GM18519 (cell line): ENCODE measurements around the gene DTNB.

ENCODE experiments used
- ATAC-seq: cut with Tn5 transposase; IDR thresholded peaks from one replicate; pipeline ENCODE4 v1.9.1; 2021; ENCODE audit warnings: mild to moderate bottlenecking, moderate library complexity; ENCODE audit not compliant: unreplicated experiment, low FRiP score

DTNB gene

DNA sequence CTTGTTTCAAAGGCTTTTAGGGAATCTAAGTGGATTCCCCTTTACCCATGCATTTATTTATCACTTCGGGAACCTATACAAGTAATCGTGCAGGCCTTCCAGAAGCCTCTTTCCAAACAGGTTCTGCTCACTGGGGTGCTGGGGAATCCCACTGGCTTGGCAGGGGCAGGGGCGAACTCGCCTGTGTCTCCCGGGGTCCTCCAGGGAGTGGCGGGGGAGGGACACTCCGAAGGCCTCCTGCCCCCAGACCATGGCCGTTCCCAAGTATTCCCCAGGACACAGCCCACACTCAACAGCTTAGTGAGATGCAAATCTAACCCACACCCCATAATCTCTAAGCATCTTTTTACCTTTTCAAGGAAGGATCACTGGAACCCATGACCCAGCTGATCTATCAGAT lies 338.2 kb downstream of the DTNB start:
- ATAC-seq: no peak

DNA sequence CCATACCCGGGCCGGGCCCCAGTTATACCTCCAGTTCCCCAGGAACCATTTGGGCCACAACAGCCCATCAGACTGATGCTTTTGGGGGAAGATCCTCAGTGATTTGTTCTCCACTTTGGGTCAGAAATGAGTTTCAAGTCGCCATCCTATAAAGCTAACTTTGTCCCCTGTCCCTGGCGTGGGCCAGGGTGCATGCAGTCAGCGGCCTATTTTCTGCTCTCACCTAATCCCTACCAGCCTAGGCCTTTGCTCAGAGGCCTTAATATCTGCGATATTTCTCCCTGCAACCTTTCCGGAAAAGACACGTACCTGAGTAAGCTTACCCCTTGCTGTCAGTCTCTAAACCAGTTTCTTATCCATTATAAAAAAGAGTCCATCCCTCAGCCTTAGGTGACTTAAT lies 338.9 kb downstream of the DTNB start:
- ATAC-seq: no peak

DNA sequence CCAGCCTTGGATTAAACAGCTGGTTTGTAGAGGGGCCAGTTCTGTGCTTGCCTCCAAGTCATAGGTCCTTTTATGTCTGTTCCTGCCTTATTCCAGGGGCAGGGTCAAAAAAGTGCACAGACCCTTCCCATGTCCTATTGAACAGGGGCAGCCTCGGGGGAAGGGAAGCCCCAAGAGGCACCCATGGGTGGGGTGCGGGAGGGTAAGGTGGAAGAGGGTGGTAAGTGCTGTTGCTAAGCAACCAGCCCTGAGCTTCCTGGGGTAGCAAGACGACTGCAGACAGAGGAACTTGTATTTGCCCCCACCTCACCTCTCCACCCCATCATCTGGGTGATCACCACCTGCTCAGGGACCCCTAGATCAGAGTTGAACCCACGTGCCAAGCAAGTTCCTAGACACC lies 339.4 kb downstream of the DTNB start:
- no peak for ATAC-seq

DNA sequence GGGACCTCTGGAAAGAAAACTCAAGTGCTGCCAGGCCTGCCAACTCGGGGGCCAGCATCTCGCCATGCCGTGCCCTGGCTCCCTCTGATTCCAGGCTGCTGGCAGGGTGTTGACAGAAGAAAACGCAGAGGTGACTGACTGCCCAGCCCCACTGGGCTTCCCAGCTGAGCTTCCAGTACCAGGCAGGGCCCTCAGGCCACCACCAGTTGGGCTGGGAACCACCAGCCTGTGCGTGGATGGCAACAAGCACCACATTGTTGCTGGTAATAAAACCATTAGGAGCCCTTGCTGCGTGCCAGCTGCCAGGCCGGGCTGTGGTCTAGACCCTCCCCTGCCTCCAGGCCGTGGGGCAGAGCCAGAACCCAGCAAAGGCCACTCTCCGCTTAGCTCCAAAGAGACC lies 340.8 kb downstream of the DTNB start:
- ATAC-seq: no peak

DNA sequence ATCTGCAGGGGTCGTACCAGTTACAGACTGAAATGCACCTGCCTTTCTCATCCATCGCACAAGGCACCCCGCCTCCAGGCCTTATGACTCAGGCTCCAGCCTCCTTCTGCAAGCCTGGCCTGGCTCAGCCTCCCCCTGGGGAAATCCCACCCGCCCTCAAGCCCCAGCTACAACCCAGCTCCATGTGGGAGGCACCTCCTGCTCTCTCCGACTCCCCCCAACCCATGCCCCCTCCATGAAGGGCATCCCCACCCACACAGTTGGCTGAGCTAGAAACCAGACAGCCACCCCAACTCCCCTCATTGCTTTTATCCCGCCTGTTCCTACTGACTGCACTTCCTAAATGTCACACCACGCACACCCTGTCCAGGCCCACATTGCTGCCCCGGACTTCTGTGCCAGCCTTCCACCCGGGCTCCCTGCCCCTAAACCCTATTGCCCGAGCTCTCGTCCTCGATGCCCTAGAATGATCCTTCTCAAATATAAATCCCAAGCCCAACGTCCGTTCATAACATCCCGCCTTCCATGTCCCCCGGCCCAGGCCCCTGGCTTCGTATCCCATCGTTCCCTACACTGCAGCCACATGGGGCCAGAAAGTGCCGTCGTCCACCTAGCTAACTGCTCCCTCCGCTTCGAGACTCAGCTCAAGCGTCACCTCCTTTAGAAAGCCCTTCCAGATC lies 341.6 kb downstream of the DTNB start:
- ATAC-seq: no peak

DNA sequence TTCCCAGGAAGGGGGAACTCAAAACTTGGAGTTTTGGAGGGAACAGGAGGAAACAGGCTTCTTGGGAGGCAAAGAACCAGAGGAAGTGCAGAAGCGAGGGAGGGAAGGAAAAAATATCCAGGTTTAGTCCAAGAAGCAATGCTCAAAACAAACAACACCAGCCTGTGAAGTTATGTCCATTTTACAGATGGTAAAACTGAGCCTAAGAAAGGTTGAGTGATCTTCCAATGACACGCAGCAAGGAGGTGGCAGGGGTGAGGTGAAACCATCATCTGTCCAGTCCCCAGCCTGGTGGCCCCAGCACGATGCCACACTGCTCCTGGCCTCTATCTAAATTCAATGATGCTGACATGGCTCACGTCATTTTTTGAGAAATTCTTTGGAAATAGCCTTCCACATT lies 342.4 kb downstream of the DTNB start:
- no peak for ATAC-seq

DNA sequence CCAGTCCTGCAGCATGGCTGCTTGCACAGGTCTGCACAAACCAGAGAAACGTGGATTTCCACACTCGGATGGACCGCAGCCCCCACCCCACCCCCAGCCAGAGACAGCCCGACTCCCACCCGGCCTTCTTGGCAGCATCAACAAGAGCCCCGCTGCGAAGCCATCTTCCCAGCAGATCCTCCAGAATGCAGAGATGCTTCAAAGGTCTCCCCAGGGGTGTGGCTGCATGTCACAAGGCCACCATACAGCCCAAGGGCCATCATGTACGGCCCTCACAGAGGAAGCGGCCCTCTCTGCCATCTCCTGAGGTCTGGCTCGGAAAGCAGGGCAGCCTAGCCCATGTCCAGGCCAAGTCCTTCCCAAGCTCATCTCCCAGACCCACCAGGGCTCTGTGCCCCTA lies 343.1 kb downstream of the DTNB start:
- ATAC-seq: no peak

DNA sequence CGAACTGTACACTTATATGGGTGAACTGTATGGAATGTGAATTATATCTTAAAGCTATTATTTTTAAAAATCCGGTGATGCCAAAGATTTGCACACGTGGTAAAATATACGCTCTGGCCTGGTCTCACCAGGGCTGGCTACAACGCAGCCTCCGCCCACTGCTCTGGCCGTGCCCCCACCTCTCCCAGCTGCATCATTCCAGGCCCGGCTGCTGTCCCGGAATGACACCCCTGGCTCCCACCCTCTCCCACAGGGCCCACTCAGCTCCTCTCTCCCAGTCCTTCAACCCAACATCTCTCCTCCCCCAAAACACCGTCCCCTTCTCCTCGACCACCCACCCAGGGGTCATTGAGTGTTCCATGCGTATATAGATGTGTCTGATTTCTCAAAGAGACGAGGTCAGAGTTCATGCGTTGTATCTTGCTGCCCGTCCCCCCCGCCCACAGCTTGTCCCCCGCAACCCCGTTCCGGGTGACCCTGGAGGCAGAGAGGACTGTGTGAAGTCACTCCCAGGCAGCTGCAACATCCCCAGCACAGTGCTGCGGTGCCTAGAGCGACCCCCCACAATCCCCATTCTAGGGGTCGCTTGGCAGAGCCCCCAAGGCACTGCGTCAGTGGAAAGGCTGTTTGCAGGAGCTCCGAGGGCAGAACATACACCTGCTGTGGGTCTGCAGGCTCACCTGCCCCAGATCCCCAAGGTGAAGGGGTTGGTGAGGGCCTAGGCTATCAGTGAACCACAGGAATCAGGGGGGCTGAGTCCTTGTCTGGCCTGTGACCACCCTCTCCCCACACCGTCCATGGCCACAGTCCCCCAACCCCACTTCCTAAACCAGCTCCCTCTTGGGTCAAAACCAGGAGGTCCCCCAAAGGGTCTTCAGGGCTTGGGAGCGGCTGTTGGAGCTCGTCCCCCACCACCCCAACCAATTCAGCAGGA lies 345.0 kb downstream of the DTNB start:
- ATAC-seq: no peak
